HCT116 (cell line): ENCODE measurements around the gene ALK. TPM values are rescaled to one million over a fixed set of nuclear protein-coding genes. Genes with fewer than 3 reads are reported as not detected.

Source experiments
- ATAC-seq: fragments of 200-7000 bp; cut with Tn5 transposase; 2 replicates; pipeline ENCODE4 v1.9.1; 2020; ENCODE audit warnings: mild to moderate bottlenecking, moderate library complexity
- BruUV-seq: library from RNA; stranded (reverse); fragments of 400-500 nt; replicated peaks from 2 replicates; lab custom pipeline; 2021; lab: Mats Ljungman, UMichigan
- CTCF ChIA-PET: fragments of 300-600 bp; sonication (Branson Sonifier 250); formaldehyde crosslinking; loops from one replicate; lab custom pipeline; 2021; ENCODE audit warnings: antibody characterized with exemption; lab: Charles Lee
- POLR2A ChIA-PET: fragments of 300-600, 350-600 bp; sonication (Branson Sonifier 250); formaldehyde crosslinking; loops from one replicate; lab custom pipeline; 2021; ENCODE audit warnings: antibody characterized with exemption; lab: Charles Lee
- RAD21 ChIA-PET, 2 experiments: fragments of 300-600 bp; sonication (Branson Sonifier 250); formaldehyde crosslinking; loops; one replicate each; lab custom pipeline; 2023; ENCODE audit warnings: low total read pairs in 2 of 2; ENCODE audit not compliant: uncharacterized antibody in 2 of 2, unreplicated experiment in 2 of 2, low non-redundant PET in 1 of 2; lab: Charles Lee
- DNase-seq: peaks from one replicate; pipeline ENCODE4 v3.0.0-alpha.2; 2010; ENCODE audit warnings: low read depth, low spot score
- H2AFZ ChIP-seq: fragments of 200-600 bp; shearing (Covaris generic), sonication (generic); 2 replicates; pipeline ENCODE4 v1.6.1; 2017; ENCODE audit warnings: low read depth, mixed run types, mixed read lengths, antibody characterized with exemption, low read length; ENCODE audit not compliant: poor library complexity, severe bottlenecking
- H3K27ac ChIP-seq: 2 replicates; pipeline ENCODE4 v1.5.1; 2012; ENCODE audit warnings: low read depth, low read length
- H3K27me3 ChIP-seq: fragments of 200-600 bp; sonication (generic); 2 replicates; pipeline ENCODE4 v1.6.1; 2016; ENCODE audit warnings: mixed run types, low read length, mixed read lengths; ENCODE audit not compliant: insufficient read depth
- H3K36me3 ChIP-seq, 2 experiments: fragments of 200-500 bp in 1 of 2; fragments of 200-600 bp in 1 of 2; sonication (Bioruptor generic) in 1 of 2; sonication (generic) in 1 of 2; 2 replicates each; pipeline versions ENCODE4 v1.5.1 to v1.6.1; 2014 to 2016; ENCODE audit warnings: low read length in 2 of 2, inconsistent platforms in 1 of 2, mixed read lengths in 1 of 2, mixed run types in 1 of 2; ENCODE audit not compliant: insufficient read depth in 2 of 2, control insufficient read depth in 1 of 2
- H3K4me1 ChIP-seq, 2 experiments: fragments of 200-600 bp in 1 of 2; sonication (generic) in 1 of 2; 2 replicates each; pipeline versions ENCODE4 v1.5.1 to v1.6.1; 2012 to 2017; ENCODE audit warnings: low read length in 2 of 2, inconsistent platforms in 1 of 2, mild to moderate bottlenecking in 1 of 2, mixed read lengths in 1 of 2, mixed run types in 1 of 2, moderate library complexity in 1 of 2; ENCODE audit not compliant: insufficient read depth in 2 of 2, control insufficient read depth in 1 of 2
- H3K4me2 ChIP-seq: fragments of 200-600 bp; sonication (generic); 2 replicates; pipeline ENCODE4 v1.6.1; 2017; ENCODE audit warnings: mixed run types, low read length, mixed read lengths
- H3K4me3 ChIP-seq, 2 experiments: fragments of 200-600 bp in 1 of 2; sonication (generic) in 1 of 2; replicated peaks in 1 of 2; 2 replicates each; pipeline ENCODE4 v1.5.1; 2011 to 2016; ENCODE audit warnings: low read length in 2 of 2, control low read depth in 1 of 2, low read depth in 1 of 2, mild to moderate bottlenecking in 1 of 2, mixed read lengths in 1 of 2, mixed run types in 1 of 2
- H3K79me2 ChIP-seq: fragments of 200-600 bp; sonication (generic); 2 replicates; pipeline ENCODE4 v1.6.1; 2017; ENCODE audit warnings: mild to moderate bottlenecking, mixed run types, low read length, moderate library complexity, mixed read lengths; ENCODE audit not compliant: insufficient read depth
- H3K9ac ChIP-seq: fragments of 200-600 bp; sonication (generic); 2 replicates; pipeline ENCODE4 v1.6.1; 2016; ENCODE audit warnings: low read length, mixed read lengths
- H3K9me2 ChIP-seq: fragments of 200-600 bp; sonication (generic), shearing (Covaris generic); 2 replicates; pipeline ENCODE4 v1.6.1; 2017; ENCODE audit warnings: mixed run types, mild to moderate bottlenecking, moderate library complexity; ENCODE audit not compliant: insufficient read depth
- H3K9me3 ChIP-seq, 2 experiments: fragments of 200-500 bp in 1 of 2; fragments of 200-600 bp in 1 of 2; sonication (Bioruptor generic) in 1 of 2; sonication (generic) in 1 of 2; 2 replicates each; pipeline ENCODE4 v1.6.1; 2014 to 2017; ENCODE audit warnings: low read length in 2 of 2, mixed read lengths in 2 of 2, inconsistent platforms in 1 of 2, low read depth in 1 of 2, mild to moderate bottlenecking in 1 of 2, mixed run types in 1 of 2, moderate library complexity in 1 of 2; ENCODE audit not compliant: control insufficient read depth in 1 of 2, insufficient read depth in 1 of 2
- H4K20me1 ChIP-seq: fragments of 200-600 bp; sonication (generic), shearing (Covaris generic); 2 replicates; pipeline ENCODE4 v1.6.1; 2017; ENCODE audit warnings: mixed run types, mild to moderate bottlenecking, moderate library complexity; ENCODE audit not compliant: insufficient read depth
- CBX3 ChIP-seq: IDR thresholded peaks from 2 replicates; pipeline ENCODE4 v1.6.1; 2012; ENCODE audit warnings: low read depth
- EZH2 ChIP-seq: fragments of 200-600 bp; sonication (generic); IDR thresholded peaks from 2 replicates; pipeline ENCODE4 v1.6.1; 2017; ENCODE audit warnings: antibody characterized with exemption, mixed run types
- FOSL1 ChIP-seq: IDR thresholded peaks from 2 replicates; pipeline ENCODE4 v1.6.1; 2012; ENCODE audit warnings: low read depth
- JUND ChIP-seq: IDR thresholded peaks from 2 replicates; pipeline ENCODE4 v1.6.1; 2012
- SRF ChIP-seq: IDR thresholded peaks from 2 replicates; pipeline ENCODE4 v1.6.1; 2012; ENCODE audit warnings: low read depth
- TCF7L2 ChIP-seq: IDR thresholded peaks from 2 replicates; pipeline ENCODE4 v1.7.0; 2011; ENCODE audit warnings: borderline replicate concordance, inconsistent platforms; ENCODE audit not compliant: insufficient read depth, insufficient read length; ENCODE audit errors: extremely low read depth
- YY1 ChIP-seq: IDR thresholded peaks from 2 replicates; pipeline ENCODE4 v1.6.1; 2011; ENCODE audit warnings: low read length, low read depth, moderate library complexity, mild to moderate bottlenecking; ENCODE audit not compliant: insufficient replicate concordance; ENCODE audit errors: extremely low read depth
- ZFX ChIP-seq: fragments of 450-650 bp; IDR thresholded peaks from 2 replicates; pipeline ENCODE4 v1.6.1; 2017
- ZNF274 ChIP-seq: fragments of 200-500 bp; sonication (Bioruptor generic); IDR thresholded peaks from 2 replicates; pipeline ENCODE4 v1.6.1; 2014; ENCODE audit warnings: mild to moderate bottlenecking, low read depth, low read length, inconsistent platforms
- intact Hi-C: fragments of 100-400 bp; cut with micrococcal nuclease; formaldehyde crosslinking; loops from 2 replicates; pipeline ENCODE4 v1.10.0; 2022
- total RNA-seq: library from RNA; stranded (reverse); gene quantifications from one replicate; pipeline ENCODE4 v1.2.1, GENCODE V29; 2021; ENCODE audit not compliant: unreplicated experiment
- TF ChIP-seq, protein P1 (sequence below), 3 experiments: fragments of 200-600 bp in 1 of 3; sonication (generic) in 1 of 3; IDR thresholded peaks in 2 of 3; conservative IDR thresholded peaks in 1 of 3; 2 replicates each; pipeline ENCODE4 v1.5.1; 2012 to 2017; ENCODE audit warnings: low read depth in 2 of 3, low read length in 2 of 3, antibody characterized with exemption in 1 of 3, borderline replicate concordance in 1 of 3, control low read depth in 1 of 3, mild to moderate bottlenecking in 1 of 3, mixed read lengths in 1 of 3, mixed run types in 1 of 3, moderate library complexity in 1 of 3; ENCODE audit not compliant: insufficient read depth in 1 of 3
- TF ChIP-seq, protein P2 (sequence below): IDR thresholded peaks from 2 replicates; pipeline ENCODE4 v1.6.1; 2012
- TF ChIP-seq, protein P3 (sequence below): IDR thresholded peaks from 2 replicates; pipeline ENCODE4 v1.6.1; 2011; ENCODE audit warnings: mild to moderate bottlenecking, low read length, moderate library complexity; ENCODE audit not compliant: insufficient replicate concordance; ENCODE audit errors: extremely low read depth

ALK gene
- total RNA-seq, 1 experiment from 2014 or later: not detected

DNA sequence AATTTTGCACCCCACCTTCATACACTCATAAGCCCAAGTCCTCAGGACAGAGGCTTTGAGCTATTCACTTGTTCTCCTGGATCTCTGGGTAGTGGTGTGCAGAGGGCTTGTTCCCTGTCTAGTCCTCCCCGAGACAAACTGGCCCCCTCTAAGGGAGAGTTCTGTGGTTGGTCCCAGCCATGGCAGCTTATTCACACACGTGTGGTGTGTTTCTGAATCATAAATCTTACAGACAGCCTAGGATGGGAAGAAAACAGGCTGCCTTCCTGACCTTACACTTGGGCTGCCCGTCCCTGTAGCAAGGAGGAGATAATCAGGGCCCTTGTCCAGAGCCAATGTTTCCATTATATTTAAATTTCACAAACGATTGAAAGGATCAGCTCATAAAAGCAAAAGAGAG, 551.2 kb downstream of the ALK start:
- RAD21 ChIA-PET: no interaction called here
- Histone ChIP-seq H3K4me1 (no peaks in the 10 kb centered on the region), H3K4me2 (no peak overlapping the region), H3K36me3 (no peaks in the 10 kb centered on the region), H3K9ac (no peak overlapping the region), H3K27me3 (peaks cover 91% of the 10 kb centered on the region), H3K27ac (no peak overlapping the region), H3K4me3 (no peak overlapping the region), H4K20me1 (no peaks in the 10 kb centered on the region), H3K79me2 (no peaks in the 10 kb centered on the region), H3K9me2 (no peaks in the 10 kb centered on the region), H3K9me3 (no peaks in the 10 kb centered on the region), H2AFZ (no peak overlapping the region)
- no TSS peak for BruUV-seq
- POLR2A ChIA-PET: no interaction called here
- DNase-seq (no peak), ATAC-seq (no peak)
- CTCF ChIA-PET: no interaction called here
- intact Hi-C loops: no loop called here
- TF ChIP-seq, protein P1, sequence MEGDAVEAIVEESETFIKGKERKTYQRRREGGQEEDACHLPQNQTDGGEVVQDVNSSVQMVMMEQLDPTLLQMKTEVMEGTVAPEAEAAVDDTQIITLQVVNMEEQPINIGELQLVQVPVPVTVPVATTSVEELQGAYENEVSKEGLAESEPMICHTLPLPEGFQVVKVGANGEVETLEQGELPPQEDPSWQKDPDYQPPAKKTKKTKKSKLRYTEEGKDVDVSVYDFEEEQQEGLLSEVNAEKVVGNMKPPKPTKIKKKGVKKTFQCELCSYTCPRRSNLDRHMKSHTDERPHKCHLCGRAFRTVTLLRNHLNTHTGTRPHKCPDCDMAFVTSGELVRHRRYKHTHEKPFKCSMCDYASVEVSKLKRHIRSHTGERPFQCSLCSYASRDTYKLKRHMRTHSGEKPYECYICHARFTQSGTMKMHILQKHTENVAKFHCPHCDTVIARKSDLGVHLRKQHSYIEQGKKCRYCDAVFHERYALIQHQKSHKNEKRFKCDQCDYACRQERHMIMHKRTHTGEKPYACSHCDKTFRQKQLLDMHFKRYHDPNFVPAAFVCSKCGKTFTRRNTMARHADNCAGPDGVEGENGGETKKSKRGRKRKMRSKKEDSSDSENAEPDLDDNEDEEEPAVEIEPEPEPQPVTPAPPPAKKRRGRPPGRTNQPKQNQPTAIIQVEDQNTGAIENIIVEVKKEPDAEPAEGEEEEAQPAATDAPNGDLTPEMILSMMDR (IDR thresholded peaks at IDR 0.05 in 2 of 3, conservative IDR thresholded peaks at IDR 0.05 in 1 of 3; ENCODE audit: borderline replicate concordance in 1 of 3, insufficient read depth in 1 of 3, low read depth in 2 of 3, low read length in 2 of 3): no peak
- TF ChIP-seq EZH2 (no peak), JUND (no peak)

DNA sequence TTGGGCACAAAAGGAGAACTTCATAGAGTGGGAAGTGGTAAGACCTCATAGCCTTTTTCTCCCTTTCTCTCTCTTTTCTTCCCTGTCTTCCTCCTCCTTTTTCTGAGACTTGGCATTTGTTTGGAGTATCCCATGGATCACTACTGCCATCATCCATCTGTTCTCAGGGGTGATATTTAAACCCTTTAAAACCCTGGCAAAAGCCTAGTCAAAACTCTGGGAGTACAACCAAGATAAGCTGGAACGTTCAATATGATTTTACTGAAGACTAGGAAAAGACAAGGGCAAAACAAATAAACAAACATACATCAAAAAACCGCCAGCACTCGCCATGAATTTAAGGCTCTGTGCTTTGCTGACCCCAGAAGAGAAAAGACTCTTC, 552.7 kb downstream of the ALK start:
- TF ChIP-seq YY1: no peak
- TF ChIP-seq FOSL1: no peak
- TF ChIP-seq, protein P2, sequence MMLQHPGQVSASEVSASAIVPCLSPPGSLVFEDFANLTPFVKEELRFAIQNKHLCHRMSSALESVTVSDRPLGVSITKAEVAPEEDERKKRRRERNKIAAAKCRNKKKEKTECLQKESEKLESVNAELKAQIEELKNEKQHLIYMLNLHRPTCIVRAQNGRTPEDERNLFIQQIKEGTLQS: no peak
- TF ChIP-seq ZFX: no peak
- TF ChIP-seq TCF7L2: no peak
- no peak for TF ChIP-seq ZNF274
- no peak for TF ChIP-seq SRF
- TF ChIP-seq, protein P3, sequence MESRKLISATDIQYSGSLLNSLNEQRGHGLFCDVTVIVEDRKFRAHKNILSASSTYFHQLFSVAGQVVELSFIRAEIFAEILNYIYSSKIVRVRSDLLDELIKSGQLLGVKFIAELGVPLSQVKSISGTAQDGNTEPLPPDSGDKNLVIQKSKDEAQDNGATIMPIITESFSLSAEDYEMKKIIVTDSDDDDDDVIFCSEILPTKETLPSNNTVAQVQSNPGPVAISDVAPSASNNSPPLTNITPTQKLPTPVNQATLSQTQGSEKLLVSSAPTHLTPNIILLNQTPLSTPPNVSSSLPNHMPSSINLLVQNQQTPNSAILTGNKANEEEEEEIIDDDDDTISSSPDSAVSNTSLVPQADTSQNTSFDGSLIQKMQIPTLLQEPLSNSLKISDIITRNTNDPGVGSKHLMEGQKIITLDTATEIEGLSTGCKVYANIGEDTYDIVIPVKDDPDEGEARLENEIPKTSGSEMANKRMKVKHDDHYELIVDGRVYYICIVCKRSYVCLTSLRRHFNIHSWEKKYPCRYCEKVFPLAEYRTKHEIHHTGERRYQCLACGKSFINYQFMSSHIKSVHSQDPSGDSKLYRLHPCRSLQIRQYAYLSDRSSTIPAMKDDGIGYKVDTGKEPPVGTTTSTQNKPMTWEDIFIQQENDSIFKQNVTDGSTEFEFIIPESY: no peak
- TF ChIP-seq CBX3: no peak
- no peak overlapping the region for H3K9ac ChIP-seq
- intact Hi-C loops: no loop called here

More for the DNA sequence above, 552.7 kb downstream of the ALK start:
- H3K4me1 ChIP-seq: no peaks in the 10 kb centered on the region
- H3K4me3 ChIP-seq: no peak overlapping the region
- H2AFZ ChIP-seq: no peak overlapping the region
- ChIA-PET CTCF (no interaction called here), POLR2A (no interaction called here), RAD21 (no interaction called here)
- no peak overlapping the region for H3K4me2 ChIP-seq
- H3K36me3 ChIP-seq: no peaks in the 10 kb centered on the region
- H3K79me2 ChIP-seq: no peaks in the 10 kb centered on the region
- no TSS peak for BruUV-seq
- no peaks in the 10 kb centered on the region for H3K9me3 ChIP-seq
- peaks cover 91% of the 10 kb centered on the region for H3K27me3 ChIP-seq
- DNase-seq: no peak
- no peak overlapping the region for H3K27ac ChIP-seq
- H3K9me2 ChIP-seq: no peaks in the 10 kb centered on the region
- no peak for ATAC-seq
- no peaks in the 10 kb centered on the region for H4K20me1 ChIP-seq
